ENCODE results near the gene SEMA3F.

The SEMA3F gene

GRCh38 chr3:50235716-50236483 is 80.8 kb downstream of the SEMA3F start, which contains the start of gene GNAI2:
GNAI2 (plus strand) TSS chr3:50236204; CDS start chr3:50236336, 132 bp downstream.
- peak; percentile 98 for DNase-seq (ENCODE audit: low read depth)

- no peak for DNase-seq (ENCODE audit: low read depth)
These were observed 81.5 kb downstream of the SEMA3F start for GRCh38 chr3:50236484-50237132.

DNA sequence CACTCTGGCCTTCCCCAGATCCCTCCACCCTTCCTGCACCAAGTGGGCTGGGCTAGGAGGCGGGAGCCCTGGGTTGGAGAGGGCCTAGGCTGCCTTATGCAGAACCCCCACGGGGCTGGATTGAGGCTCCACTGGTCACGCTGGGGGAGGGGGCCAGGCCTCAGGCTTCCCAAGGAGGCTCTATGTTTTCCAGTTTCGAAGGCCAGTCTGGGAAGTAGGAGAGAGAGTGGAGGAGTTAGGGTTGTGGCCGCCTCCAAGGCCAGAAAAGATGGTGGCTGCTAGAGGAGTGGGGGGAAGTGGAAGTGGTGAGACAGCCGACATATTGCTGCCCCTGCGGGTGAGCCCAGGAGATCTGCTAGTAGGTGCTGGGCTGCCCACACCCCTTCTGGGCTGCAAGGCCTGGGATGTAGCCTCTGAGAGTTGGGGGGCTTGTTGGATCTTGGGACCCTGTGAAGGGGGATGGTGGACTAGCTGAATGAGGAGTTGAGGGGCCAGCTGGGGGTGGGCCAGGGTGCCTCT is 82.1 kb downstream of the SEMA3F start:
- no peak for DNase-seq (ENCODE audit: low read depth)

GRCh38 chr3:50237754-50238548 is 82.8 kb downstream of the SEMA3F start:
- DNase-seq (ENCODE audit: low read depth): peak; percentile 83

- DNase-seq (ENCODE audit: low read depth): no peak
These were observed 83.5 kb downstream of the SEMA3F start for GRCh38 chr3:50238549-50239026.
